HCT116 (cell line): ENCODE results near the gene ZFPL1. TPM values are rescaled to one million over a fixed set of nuclear protein-coding genes. Genes with fewer than 3 reads are reported as not detected.

Experiments
- CBX3 ChIP-seq: IDR thresholded peaks from 2 replicates; pipeline ENCODE4 v1.6.1; 2012; ENCODE audit warnings: low read depth
- CEBPB ChIP-seq: IDR thresholded peaks from 2 replicates; pipeline ENCODE4 v1.6.1; 2012; ENCODE audit warnings: low read depth
- EGR1 ChIP-seq: IDR thresholded peaks from 2 replicates; pipeline ENCODE4 v1.6.1; 2012; ENCODE audit warnings: low read depth
- ELF1 ChIP-seq: IDR thresholded peaks from 2 replicates; pipeline ENCODE4 v1.6.1; 2012; ENCODE audit warnings: low read depth, borderline replicate concordance
- EZH2 ChIP-seq: fragments of 200-600 bp; sonication (generic); IDR thresholded peaks from 2 replicates; pipeline ENCODE4 v1.6.1; 2017; ENCODE audit warnings: antibody characterized with exemption, mixed run types
- EZH2phosphoT487 ChIP-seq: fragments of 200-600 bp; IDR thresholded peaks from 2 replicates; pipeline ENCODE4 v1.6.1; 2018; ENCODE audit warnings: antibody characterized with exemption, borderline replicate concordance
- JUND ChIP-seq: IDR thresholded peaks from 2 replicates; pipeline ENCODE4 v1.6.1; 2012
- POLR2AphosphoS5 ChIP-seq: IDR thresholded peaks from 2 replicates; pipeline ENCODE4 v1.6.1; 2011; ENCODE audit warnings: mild to moderate bottlenecking, low read depth, low read length, moderate library complexity
- REST ChIP-seq: IDR thresholded peaks from 2 replicates; pipeline ENCODE4 v1.6.1; 2012; ENCODE audit warnings: low read depth
- SP1 ChIP-seq: IDR thresholded peaks from 2 replicates; pipeline ENCODE4 v1.6.1; 2012; ENCODE audit warnings: low read depth
- YY1 ChIP-seq: IDR thresholded peaks from 2 replicates; pipeline ENCODE4 v1.6.1; 2011; ENCODE audit warnings: low read length, low read depth, moderate library complexity, mild to moderate bottlenecking; ENCODE audit not compliant: insufficient replicate concordance; ENCODE audit errors: extremely low read depth
- ZNF274 ChIP-seq: fragments of 200-500 bp; sonication (Bioruptor generic); IDR thresholded peaks from 2 replicates; pipeline ENCODE4 v1.6.1; 2014; ENCODE audit warnings: mild to moderate bottlenecking, low read depth, low read length, inconsistent platforms
- total RNA-seq: library from RNA; stranded (reverse); gene quantifications from one replicate; pipeline ENCODE4 v1.2.1, GENCODE V29; 2021; ENCODE audit not compliant: unreplicated experiment

The ZFPL1 gene
- total RNA-seq, 1 experiment from 2014 or later, result 35.3 TPM

DNA sequence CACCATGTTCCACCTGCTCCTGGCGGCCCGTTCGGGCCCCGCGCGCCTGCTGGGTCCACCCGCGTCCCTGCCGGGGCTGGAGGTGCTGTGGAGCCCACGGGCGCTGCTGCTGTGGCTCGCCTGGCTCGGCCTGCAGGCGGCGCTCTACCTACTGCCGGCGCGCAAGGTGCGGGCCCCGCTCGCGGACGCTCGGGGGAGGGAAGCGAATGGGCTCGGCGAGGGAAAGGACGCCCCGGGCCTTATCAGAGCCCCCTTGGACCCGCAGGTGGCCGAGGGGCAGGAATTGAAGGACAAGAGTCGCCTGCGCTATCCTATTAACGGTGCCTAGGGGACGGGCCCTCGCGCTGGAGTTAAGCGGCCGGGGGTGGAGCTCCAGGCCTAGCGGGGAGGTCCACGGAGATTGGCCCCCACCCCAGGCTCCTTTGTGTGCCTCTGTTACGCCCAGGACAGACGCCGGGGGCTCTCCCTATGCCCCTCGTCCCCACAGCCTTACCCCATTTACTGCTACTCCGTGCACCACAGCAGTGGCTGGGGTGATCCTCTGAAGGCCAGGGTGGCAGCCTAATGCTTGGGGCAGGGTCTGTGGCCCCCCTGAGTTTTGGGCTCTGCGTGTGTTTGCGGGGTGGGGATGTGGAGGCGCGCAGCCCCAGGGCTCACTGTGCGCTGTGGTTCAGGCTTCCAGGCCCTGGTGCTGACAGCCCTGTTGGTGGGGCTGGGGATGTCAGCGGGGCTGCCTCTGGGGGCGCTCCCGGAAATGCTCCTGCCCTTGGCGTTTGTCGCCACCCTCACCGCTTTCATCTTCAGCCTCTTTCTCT lies 28.7 kb downstream of the ZFPL1 start (continued):
- TF ChIP-seq REST (no peak), ZNF274 (no peak), EZH2 (no peak), CBX3 (no peak), POLR2AphosphoS5 (peak; percentile 55), EZH2phosphoT487 (no peak), ELF1 (no peak), SP1 (no peak), JUND (no peak), YY1 (peak; percentile 53), EGR1 (no peak), CEBPB (no peak)
